Heart left ventricle (tissue), 16 donors: ENCODE measurements around the gene ERBB2. TPM values are rescaled to one million over a fixed set of nuclear protein-coding genes. Genes with fewer than 3 reads are reported as not detected.
"Not testable (repeated sequence)": the region's sequence is repeated elsewhere in the genome, so short reads cannot be mapped to it uniquely, and the experiment has no call there.

Source experiments
- ATAC-seq, 4 donors: fragments of 200-7000 bp; cut with Tn5 transposase; one replicate each; pipeline ENCODE4 v1.9.1; 2020 to 2022; ENCODE audit warnings: moderate library complexity in 4 of 4, mild to moderate bottlenecking in 3 of 4, moderate number of reproducible peaks in 1 of 4
- DNase-seq, 5 donors: peaks; one replicate each; pipeline ENCODE4 v3.0.0-alpha.2; 2020
- H3K27ac ChIP-seq, 12 donors: fragments of 200-600 bp; sonication (generic) in 4 of 12; one replicate each; pipeline versions ENCODE4 v1.5.0 to v1.8.0; 2016 to 2022; ENCODE audit warnings: mild to moderate bottlenecking in 2 of 12
- H3K27me3 ChIP-seq, 9 donors: fragments of 200-600 bp; sonication (generic) in 2 of 9; one replicate each; pipeline versions ENCODE4 v1.5.1 to v1.8.0; 2016 to 2022; ENCODE audit warnings: mild to moderate bottlenecking in 3 of 9
- H3K36me3 ChIP-seq, 9 donors: fragments of 200-600 bp; sonication (generic) in 2 of 9; one replicate each; pipeline versions ENCODE4 v1.5.0 to v1.8.0; 2018 to 2022; ENCODE audit warnings: mild to moderate bottlenecking in 2 of 9
- H3K4me1 ChIP-seq, 12 donors: fragments of 200-600 bp; sonication (generic) in 4 of 12; one replicate each; pipeline versions ENCODE4 v1.5.0 to v1.8.0; 2016 to 2022; ENCODE audit warnings: mild to moderate bottlenecking in 3 of 12
- H3K4me3 ChIP-seq, 12 donors: fragments of 200-600 bp; sonication (generic) in 4 of 12; one replicate each; pipeline versions ENCODE4 v1.5.0 to v1.8.0; 2017 to 2022; ENCODE audit warnings: mild to moderate bottlenecking in 9 of 12, moderate library complexity in 4 of 12
- H3K9me3 ChIP-seq, 12 donors: fragments of 200-600 bp; sonication (generic) in 4 of 12; one replicate each; pipeline versions ENCODE4 v1.5.0 to v1.8.0; 2016 to 2022; ENCODE audit warnings: mild to moderate bottlenecking in 1 of 12
- CTCF ChIP-seq, 12 donors: fragments of 200-600 bp; sonication (generic) in 4 of 12; IDR thresholded peaks; one replicate each; pipeline versions ENCODE4 v1.5.0 to v1.8.0; 2018 to 2022; ENCODE audit warnings: antibody characterized with exemption in 12 of 12, mild to moderate bottlenecking in 5 of 12
- POLR2A ChIP-seq, 2 donors: fragments of 450-650 bp; IDR thresholded peaks; one replicate each; pipeline ENCODE4 v1.6.1; 2017; ENCODE audit warnings: antibody characterized with exemption in 2 of 2, mild to moderate bottlenecking in 2 of 2, moderate library complexity in 2 of 2
- WGBS, 4 donors: extraction: QIAGEN DNeasy Blood & Tissue Kit in 2 of 4; methylation state at CpG; one replicate each; pipeline versions ENCODE4 v1.1.5 to v1.1.7; 2013 to 2018; 5-methylcytosine and 5-hydroxymethylcytosine counted together
- intact Hi-C, 10 donors: fragments of 100-400 bp; cut with DNase I; formaldehyde crosslinking; loops; one replicate each; pipeline versions ENCODE4 v1.11.1 to v1.14.2; 2022
- polyA plus RNA-seq, 2 donors: library from polyadenylated mRNA; stranded (reverse); fragments of 200-250 nt; gene quantifications; one replicate each; pipeline ENCODE4 v1.2.3, GENCODE V29; 2013
- total RNA-seq, 9 donors: library from RNA; depleted of rRNA in 2 of 9; stranded (reverse); fragments of >200 nt in 2 of 9; fragmentation: NEBNext Ultra II Directional in 3 of 9; extraction: Animal tissue kit (Norgen Biotek cat#: 25700) in 3 of 9; gene quantifications; one replicate each; pipeline versions ENCODE4 v1.1.0 to v1.2.4, GENCODE V29; 2016 to 2023
- donor health status: ischemic (EF 13 %, LVEDD 7.1; RV severe dilation, severe dysfunction).
- donor health status: healthy with polysubstance abuse.
- donor health status: DM: no; HTN: yes; CAD: no.
- donor health status: DM: no; HTN: no; CAD: no.
- donor health status: ischemic (EF 25% LVEDD 6.9; RV normal size, moderate dysfunction).
- donor health status: ischemic (EF 25% LVEDD 5.7; RV mildly dilated, moderate dysfunction).
- donor health status: healthy.
- donor health status: DM: yes; HTN: yes; CAD: no.
- donor health status: ischemic (EF 35%, LVEDD 5.7; RV mildly dilated, moderate dysfunction).
- donor health status: nonischemic (EF 11% LVEDD 7.7; RV severe dilation, severe dysfunction).
- donor health status: DM: yes; HTN: yes; CAD: no.
- donor health status: PGD.
- donor health status: ischemic (EF 29% LVEDD 5.4; RV normal size, mild dysfunction).
- donor health status: nonischemic (EF 23%, LVEDD 6.1; RV moderate dilation, normal function).

The ERBB2 gene
- total and polyA plus RNA-seq, 11 donors: 29.7 to 95.1 (median 77.4) TPM

GRCh38 chr17:39747745-39748144, 47.9 kb downstream of the ERBB2 start:
- Histone ChIP-seq H3K4me1 (peaks cover 0 to 23% (median 8%) of the 10 kb centered on the region in 12 donors), H3K27ac (no peak overlapping the region), H3K27me3 (peaks cover 0 to 10% (median 0%) of the 10 kb centered on the region in 9 donors), H3K9me3 (no peaks in the 10 kb centered on the region), H3K4me3 (no peak overlapping the region), H3K36me3 (no peaks in the 10 kb centered on the region)
- no peak for DNase-seq
- no peak for ATAC-seq
- WGBS, 4 donors: 88 to 96% (median 92%) methylated on average over 4 of the region's 4 CpGs
- TF ChIP-seq POLR2A (IDR thresholded peaks at IDR 0.05) (no peak), CTCF (IDR thresholded peaks at IDR 0.05) (no peak)
- intact Hi-C loops: no loop called here

- DNase-seq, H3K27ac ChIP-seq, H3K4me3 ChIP-seq, ATAC-seq, H3K9me3 ChIP-seq, H3K36me3 ChIP-seq, intact Hi-C loops, H3K27me3 ChIP-seq: not testable (repeated sequence)
- WGBS, 4 donors: 91 to 95% (median 93%) methylated on average over 8 of the region's 8 CpGs
- peaks cover 0 to 31% (median 10%) of the 10 kb centered on the region in 12 donors for H3K4me1 ChIP-seq
Measured at GRCh38 chr17:39748444-39749034, 48.7 kb downstream of the ERBB2 start.

GRCh38 chr17:39750131-39751015, 50.5 kb downstream of the ERBB2 start:
- TF ChIP-seq POLR2A (IDR thresholded peaks at IDR 0.05): no peak
- TF ChIP-seq CTCF (IDR thresholded peaks at IDR 0.05): no peak
- H3K9me3 ChIP-seq: no peaks in the 10 kb centered on the region
- no peak overlapping the region for H3K4me3 ChIP-seq
- peaks cover 0 to 40% (median 23%) of the 10 kb centered on the region in 12 donors for H3K4me1 ChIP-seq
- WGBS, 4 donors: 50 to 60% (median 54%) methylated on average over 5 to 9 of the region's 9 CpGs
- peak overlapping the region in 6 of 12 donors; percentile 32 to 61 (median 52) for H3K27ac ChIP-seq
- peak in 4 of 5 donors; percentile 63 to 75 (median 68) for DNase-seq
- intact Hi-C loops: loop anchor here in 9 of 10 donors (5.0 to 10.0 kb wide), 6 partner anchors 63 to 224 kb away; partner anchors contain the start of genes STARD3 (in 5 of the 9) and PGAP3 (in 1 of the 9)
- ATAC-seq: peak; percentile 7 to 47 (median 32)
- H3K36me3 ChIP-seq: no peaks in the 10 kb centered on the region
- H3K27me3 ChIP-seq: no peaks in the 10 kb centered on the region

GRCh38 chr17:39751016-39751543, 51.2 kb downstream of the ERBB2 start:
- WGBS, 4 donors: 68 to 74% (median 71%) methylated on average over 4 to 5 of the region's 5 CpGs
- Histone ChIP-seq H3K4me1 (peaks cover 0 to 40% (median 25%) of the 10 kb centered on the region in 12 donors), H3K36me3 (no peaks in the 10 kb centered on the region), H3K27ac (peak overlapping the region in 2 of 12 donors; percentile 36 to 48), H3K9me3 (no peaks in the 10 kb centered on the region), H3K4me3 (no peak overlapping the region), H3K27me3 (no peaks in the 10 kb centered on the region)
- TF ChIP-seq POLR2A (IDR thresholded peaks at IDR 0.05): no peak
- no peak for TF ChIP-seq CTCF (IDR thresholded peaks at IDR 0.05)
- DNase-seq: no peak
- intact Hi-C loops: loop anchor here in 9 of 10 donors (5.0 to 10.0 kb wide), 6 partner anchors 64 to 224 kb away; partner anchors contain the start of genes STARD3 (in 5 of the 9) and PGAP3 (in 1 of the 9)
- no peak for ATAC-seq
